ENCODE results near the gene SVOPL.

SVOPL gene

GRCh38 chr7:138579671-138580070 lies 121.5 kb downstream of the SVOPL start:
- no peak for DNase-seq (ENCODE audit: low spot score)
- no peak for TF ChIP-seq CTCF (IDR thresholded peaks at IDR 0.05; ENCODE audit: extremely low read depth, missing control alignments)

- DNase-seq (ENCODE audit: low spot score) = no peak
- no peak for TF ChIP-seq CTCF (IDR thresholded peaks at IDR 0.05; ENCODE audit: extremely low read depth, missing control alignments)
These were observed 122.0 kb downstream of the SVOPL start for GRCh38 chr7:138579136-138579535.

- DNase-seq (ENCODE audit: low spot score) = no peak
These were observed 125.2 kb downstream of the SVOPL start for GRCh38 chr7:138575897-138576428.

GRCh38 chr7:138573741-138574140 lies 127.4 kb downstream of the SVOPL start:
- TF ChIP-seq CTCF (IDR thresholded peaks at IDR 0.05; ENCODE audit: extremely low read depth, missing control alignments) = no peak
- DNase-seq (ENCODE audit: low spot score) = no peak

More at GRCh38 chr7:138575897-138576428, 125.2 kb downstream of the SVOPL start:
- no peak for TF ChIP-seq CTCF (IDR thresholded peaks at IDR 0.05; ENCODE audit: extremely low read depth, missing control alignments)

- TF ChIP-seq CTCF (IDR thresholded peaks at IDR 0.05; ENCODE audit: extremely low read depth, missing control alignments) = no peak
- DNase-seq (ENCODE audit: low spot score) = no peak
These were observed 130.4 kb downstream of the SVOPL start for GRCh38 chr7:138570715-138571114.

- DNase-seq (ENCODE audit: low spot score) = no peak
- TF ChIP-seq CTCF (IDR thresholded peaks at IDR 0.05; ENCODE audit: extremely low read depth, missing control alignments) = no peak
These were observed 131.7 kb downstream of the SVOPL start for GRCh38 chr7:138569418-138569817.

- no peak for DNase-seq (ENCODE audit: low spot score)
- TF ChIP-seq CTCF (IDR thresholded peaks at IDR 0.05; ENCODE audit: extremely low read depth, missing control alignments) = no peak
These were observed 132.5 kb downstream of the SVOPL start for GRCh38 chr7:138568655-138569054.

All from GM20000 (cell line).